ENCODE results near the gene PDZRN4.
"Not testable (repeated sequence)": the region's sequence is repeated elsewhere in the genome, so short reads cannot be mapped to it uniquely, and the experiment has no call there.

PDZRN4 gene

GRCh38 chr12:41228066-41228820 lies 40.1 kb downstream of the PDZRN4 start:
- no peaks in the 10 kb centered on the region for H3K27me3 ChIP-seq (ENCODE audit: insufficient read depth, insufficient read length)
- H3K9me3 ChIP-seq (ENCODE audit: insufficient read depth, low read length): no peaks in the 10 kb centered on the region
- no peak for DNase-seq (ENCODE audit: low read depth, low spot score)
- no peak overlapping the region for H3K9ac ChIP-seq (ENCODE audit: insufficient read length, low read depth)
- H3K4me1 ChIP-seq (ENCODE audit: insufficient read depth, insufficient read length): no peaks in the 10 kb centered on the region
- no peaks in the 10 kb centered on the region for H3K36me3 ChIP-seq (ENCODE audit: insufficient read depth, insufficient read length, low read length)
- TF ChIP-seq YY1 (IDR thresholded peaks at IDR 0.05; ENCODE audit: insufficient read depth, insufficient read length) (no peak), SUZ12 (IDR thresholded peaks at IDR 0.05; ENCODE audit: extremely low read depth, insufficient read depth, insufficient read length) (no peak), ZNF274 (IDR thresholded peaks at IDR 0.05; ENCODE audit: low read depth, low read length) (no peak)
- no peak overlapping the region for H3K4me3 ChIP-seq (ENCODE audit: insufficient read length, low read depth)

GRCh38 chr12:41230756-41231155 lies 42.6 kb downstream of the PDZRN4 start:
- Histone ChIP-seq H3K36me3 (ENCODE audit: insufficient read depth, insufficient read length, low read length) (no peaks in the 10 kb centered on the region), H3K4me3 (ENCODE audit: insufficient read length, low read depth) (no peak overlapping the region), H3K9me3 (ENCODE audit: insufficient read depth, low read length) (no peaks in the 10 kb centered on the region), H3K9ac (ENCODE audit: insufficient read length, low read depth) (no peak overlapping the region), H3K4me1 (ENCODE audit: insufficient read depth, insufficient read length) (no peaks in the 10 kb centered on the region), H3K27me3 (ENCODE audit: insufficient read depth, insufficient read length) (no peaks in the 10 kb centered on the region)
- no peak for TF ChIP-seq YY1 (IDR thresholded peaks at IDR 0.05; ENCODE audit: insufficient read depth, insufficient read length)
- TF ChIP-seq SUZ12 (IDR thresholded peaks at IDR 0.05; ENCODE audit: extremely low read depth, insufficient read depth, insufficient read length): no peak
- no peak for TF ChIP-seq ZNF274 (IDR thresholded peaks at IDR 0.05; ENCODE audit: low read depth, low read length)
- no peak for DNase-seq (ENCODE audit: low read depth, low spot score)

- TF ChIP-seq YY1 (IDR thresholded peaks at IDR 0.05; ENCODE audit: insufficient read depth, insufficient read length) (no peak), ZNF274 (IDR thresholded peaks at IDR 0.05; ENCODE audit: low read depth, low read length) (no peak), SUZ12 (IDR thresholded peaks at IDR 0.05; ENCODE audit: extremely low read depth, insufficient read depth, insufficient read length) (no peak)
- Histone ChIP-seq H3K4me3 (ENCODE audit: insufficient read length, low read depth) (no peak overlapping the region), H3K36me3 (ENCODE audit: insufficient read depth, insufficient read length, low read length) (no peaks in the 10 kb centered on the region), H3K27me3 (ENCODE audit: insufficient read depth, insufficient read length) (no peaks in the 10 kb centered on the region), H3K9ac (ENCODE audit: insufficient read length, low read depth) (no peak overlapping the region), H3K9me3 (ENCODE audit: insufficient read depth, low read length) (no peaks in the 10 kb centered on the region), H3K4me1 (ENCODE audit: insufficient read depth, insufficient read length) (no peaks in the 10 kb centered on the region)
- DNase-seq (ENCODE audit: low read depth, low spot score): no peak
These were observed 46.6 kb downstream of the PDZRN4 start for GRCh38 chr12:41234692-41235091.

- no peaks in the 10 kb centered on the region for H3K9me3 ChIP-seq (ENCODE audit: insufficient read depth, low read length)
- no peak overlapping the region for H3K9ac ChIP-seq (ENCODE audit: insufficient read length, low read depth)
- H3K27me3 ChIP-seq (ENCODE audit: insufficient read depth, insufficient read length): no peaks in the 10 kb centered on the region
These were observed 54.5 kb downstream of the PDZRN4 start for GRCh38 chr12:41242603-41243002.

GRCh38 chr12:41248391-41248790 lies 60.3 kb downstream of the PDZRN4 start:
- Histone ChIP-seq H3K27me3 (ENCODE audit: insufficient read depth, insufficient read length) (no peaks in the 10 kb centered on the region), H3K9me3 (ENCODE audit: insufficient read depth, low read length) (no peaks in the 10 kb centered on the region), H3K4me1 (ENCODE audit: insufficient read depth, insufficient read length) (no peaks in the 10 kb centered on the region), H3K36me3 (ENCODE audit: insufficient read depth, insufficient read length, low read length) (no peaks in the 10 kb centered on the region), H3K4me3 (ENCODE audit: insufficient read length, low read depth) (no peak overlapping the region), H3K9ac (ENCODE audit: insufficient read length, low read depth) (no peak overlapping the region)
- no peak for DNase-seq (ENCODE audit: low read depth, low spot score)
- TF ChIP-seq ZNF274 (IDR thresholded peaks at IDR 0.05; ENCODE audit: low read depth, low read length): no peak
- no peak for TF ChIP-seq SUZ12 (IDR thresholded peaks at IDR 0.05; ENCODE audit: extremely low read depth, insufficient read depth, insufficient read length)
- TF ChIP-seq YY1 (IDR thresholded peaks at IDR 0.05; ENCODE audit: insufficient read depth, insufficient read length): no peak

More at GRCh38 chr12:41242603-41243002, 54.5 kb downstream of the PDZRN4 start:
- no peak for TF ChIP-seq YY1 (IDR thresholded peaks at IDR 0.05; ENCODE audit: insufficient read depth, insufficient read length)
- Histone ChIP-seq H3K4me3 (ENCODE audit: insufficient read length, low read depth) (no peak overlapping the region), H3K4me1 (ENCODE audit: insufficient read depth, insufficient read length) (no peaks in the 10 kb centered on the region), H3K36me3 (ENCODE audit: insufficient read depth, insufficient read length, low read length) (no peaks in the 10 kb centered on the region)
- DNase-seq (ENCODE audit: low read depth, low spot score): no peak

- no peak for TF ChIP-seq SUZ12 (IDR thresholded peaks at IDR 0.05; ENCODE audit: extremely low read depth, insufficient read depth, insufficient read length)
- TF ChIP-seq ZNF274 (IDR thresholded peaks at IDR 0.05; ENCODE audit: low read depth, low read length): no peak
- TF ChIP-seq YY1 (IDR thresholded peaks at IDR 0.05; ENCODE audit: insufficient read depth, insufficient read length): no peak
- Histone ChIP-seq H3K4me3 (ENCODE audit: insufficient read length, low read depth) (no peak overlapping the region), H3K9me3 (ENCODE audit: insufficient read depth, low read length) (no peaks in the 10 kb centered on the region), H3K9ac (ENCODE audit: insufficient read length, low read depth) (no peak overlapping the region), H3K36me3 (ENCODE audit: insufficient read depth, insufficient read length, low read length) (no peaks in the 10 kb centered on the region), H3K27me3 (ENCODE audit: insufficient read depth, insufficient read length) (no peaks in the 10 kb centered on the region), H3K4me1 (ENCODE audit: insufficient read depth, insufficient read length) (no peaks in the 10 kb centered on the region)
- DNase-seq (ENCODE audit: low read depth, low spot score): no peak
These were observed 62.6 kb downstream of the PDZRN4 start for GRCh38 chr12:41250748-41251147.

- H3K4me1 ChIP-seq (ENCODE audit: insufficient read depth, insufficient read length): no peaks in the 10 kb centered on the region
- no peaks in the 10 kb centered on the region for H3K27me3 ChIP-seq (ENCODE audit: insufficient read depth, insufficient read length)
- DNase-seq (ENCODE audit: low read depth, low spot score): no peak
- no peak overlapping the region for H3K9ac ChIP-seq (ENCODE audit: insufficient read length, low read depth)
- H3K36me3 ChIP-seq (ENCODE audit: insufficient read depth, insufficient read length, low read length): no peaks in the 10 kb centered on the region
- H3K4me3 ChIP-seq (ENCODE audit: insufficient read length, low read depth): no peak overlapping the region
- H3K9me3 ChIP-seq (ENCODE audit: insufficient read depth, low read length): no peaks in the 10 kb centered on the region
- TF ChIP-seq YY1 (IDR thresholded peaks at IDR 0.05; ENCODE audit: insufficient read depth, insufficient read length) (no peak), ZNF274 (IDR thresholded peaks at IDR 0.05; ENCODE audit: low read depth, low read length) (no peak), SUZ12 (IDR thresholded peaks at IDR 0.05; ENCODE audit: extremely low read depth, insufficient read depth, insufficient read length) (no peak)
These were observed 66.1 kb downstream of the PDZRN4 start for GRCh38 chr12:41254004-41254914.

- DNase-seq (ENCODE audit: low read depth, low spot score); H3K4me3 ChIP-seq (ENCODE audit: insufficient read length, low read depth); H3K9me3 ChIP-seq (ENCODE audit: insufficient read depth, low read length); H3K9ac ChIP-seq (ENCODE audit: insufficient read length, low read depth); H3K27me3 ChIP-seq (ENCODE audit: insufficient read depth, insufficient read length); H3K4me1 ChIP-seq (ENCODE audit: insufficient read depth, insufficient read length); H3K36me3 ChIP-seq (ENCODE audit: insufficient read depth, insufficient read length, low read length): not testable (repeated sequence)
These were observed 75.1 kb downstream of the PDZRN4 start for GRCh38 chr12:41263196-41263595.
